Cerebellar nuclear complex (tissue), 1 donor: ENCODE results near the gene CRADD.

Source experiments
- DNase-seq, 2 experiments: peaks; one replicate each; lab custom pipeline; 2025; lab: John Stamatoyannopoulos, UW

Gene CRADD

GRCh38 chr12:93939641-93940325, 262.6 kb downstream of the CRADD start:
- DNase-seq, result no peak

GRCh38 chr12:93943780-93944179, 266.6 kb downstream of the CRADD start:
- DNase-seq, result no peak

- DNase-seq, result no peak
These were observed 267.0 kb downstream of the CRADD start for GRCh38 chr12:93944201-93944600.
